ENCODE data around the gene ELF3. TPM values are rescaled to one million over a fixed set of nuclear protein-coding genes. Genes with fewer than 3 reads are reported as not detected.

The ELF3 gene
- total and polyA plus RNA-seq, 2 of the 13 experiments (the other 11 are each of a cell fraction or from before 2014, with no cell fraction given): 11.5 to 55.1 TPM

GRCh38 chr1:202009326-202010179 lies 834 bp upstream of the ELF3 start (continued):
- TF ChIP-seq SKIL (CRISPR knock-in tag; IDR thresholded peaks at IDR 0.05; ENCODE audit: borderline replicate concordance) (no peak), ZNF784 (CRISPR knock-in tag; IDR thresholded peaks at IDR 0.05; ENCODE audit: borderline replicate concordance) (no peak), IKZF4 (CRISPR knock-in tag; IDR thresholded peaks at IDR 0.05; ENCODE audit: borderline replicate concordance, low read depth, not compliant biosample characterization) (no peak), CENPBD1 (CRISPR knock-in tag; IDR thresholded peaks at IDR 0.05; ENCODE audit: borderline replicate concordance, low read depth) (no peak), NFE2L2 (IDR thresholded peaks at IDR 0.05; ENCODE audit: low read length) (no peak), ZNF318 (CRISPR knock-in tag; IDR thresholded peaks at IDR 0.05) (no peak), MAX (IDR thresholded peaks at IDR 0.05) (no peak; the same call in 1 of the 2 replicates), MAZ (IDR thresholded peaks at IDR 0.05; ENCODE audit: borderline replicate concordance, low read depth, low read length) (no peak), MAZ (CRISPR knock-in tag; IDR thresholded peaks at IDR 0.05; ENCODE audit: low read depth) (no peak), HNRNPUL1 (IDR thresholded peaks at IDR 0.05; ENCODE audit: low read depth, low read length) (no peak), ZNF576 (CRISPR knock-in tag; IDR thresholded peaks at IDR 0.05) (no peak), FOXK2 (IDR thresholded peaks at IDR 0.05) (no peak), ZNF7 (CRISPR knock-in tag; IDR thresholded peaks at IDR 0.05) (no peak), DNMT3B (CRISPR knock-in tag; conservative IDR thresholded peaks at IDR 0.05) (no peak), MED13 (CRISPR knock-in tag; IDR thresholded peaks at IDR 0.05) (0 out of 2 replicates have a peak, but pooled peaks have one; percentile 39), PAWR (CRISPR knock-in tag; IDR thresholded peaks at IDR 0.05; ENCODE audit: borderline replicate concordance) (no peak)
